ENCODE results near the gene PBX1.
A peak's percentile ranks its signal among the peaks of the same experiment; 100 is the strongest.

Gene PBX1

GRCh38 chr1:164563721-164564360, 4.9 kb downstream of the PBX1 start:
- peak; percentile 3 for DNase-seq (ENCODE audit: low spot score)

- DNase-seq (ENCODE audit: low spot score) = no peak
Observed at GRCh38 chr1:164564378-164564777, 5.4 kb downstream of the PBX1 start.

GRCh38 chr1:164565357-164565756, 6.4 kb downstream of the PBX1 start:
- DNase-seq (ENCODE audit: low spot score) = no peak

- DNase-seq (ENCODE audit: low spot score) = no peak
Observed at GRCh38 chr1:164567774-164568173, 8.8 kb downstream of the PBX1 start.

GRCh38 chr1:164569241-164569640, 10.3 kb downstream of the PBX1 start:
- DNase-seq (ENCODE audit: low spot score) = no peak

GRCh38 chr1:164569866-164570265, 10.9 kb downstream of the PBX1 start:
- DNase-seq (ENCODE audit: low spot score) = no peak

- DNase-seq (ENCODE audit: low spot score) = no peak
Observed at GRCh38 chr1:164571333-164571732, 12.3 kb downstream of the PBX1 start.

GRCh38 chr1:164575356-164575886, 16.4 kb downstream of the PBX1 start:
- no peak for DNase-seq (ENCODE audit: low spot score)

GRCh38 chr1:164576291-164577271, 17.6 kb downstream of the PBX1 start:
- DNase-seq (ENCODE audit: low spot score) = peak; percentile 7

GRCh38 chr1:164577291-164577690, 18.3 kb downstream of the PBX1 start:
- no peak for DNase-seq (ENCODE audit: low spot score)

GRCh38 chr1:164578479-164579200, 19.7 kb downstream of the PBX1 start:
- DNase-seq (ENCODE audit: low spot score) = no peak

GRCh38 chr1:164579381-164579780, 20.4 kb downstream of the PBX1 start:
- DNase-seq (ENCODE audit: low spot score) = no peak

GRCh38 chr1:164581762-164582161, 22.8 kb downstream of the PBX1 start:
- no peak for DNase-seq (ENCODE audit: low spot score)

- no peak for DNase-seq (ENCODE audit: low spot score)
Observed at GRCh38 chr1:164583196-164583595, 24.2 kb downstream of the PBX1 start.

GRCh38 chr1:164583835-164584539, 25.0 kb downstream of the PBX1 start:
- DNase-seq (ENCODE audit: low spot score) = no peak

- DNase-seq (ENCODE audit: low spot score) = no peak
Observed at GRCh38 chr1:164586591-164586990, 27.6 kb downstream of the PBX1 start.

- DNase-seq (ENCODE audit: low spot score) = no peak
Observed at GRCh38 chr1:164587617-164588501, 28.9 kb downstream of the PBX1 start.

GRCh38 chr1:164588516-164589341, 29.7 kb downstream of the PBX1 start:
- DNase-seq (ENCODE audit: low spot score) = peak; percentile 33

GRCh38 chr1:164589408-164589807, 30.4 kb downstream of the PBX1 start:
- no peak for DNase-seq (ENCODE audit: low spot score)
